ENCODE data around the gene TPBG. TPM values are rescaled to one million over a fixed set of nuclear protein-coding genes. Genes with fewer than 3 reads are reported as not detected.
A peak's percentile ranks its signal among the peaks of the same experiment; 100 is the strongest.
"Not testable (repeated sequence)": the region's sequence is repeated elsewhere in the genome, so short reads cannot be mapped to it uniquely, and the experiment has no call there.

Gene TPBG
- total and polyA plus RNA-seq, 8 donors = 2.8 to 13.6 (median 5.3) TPM

DNA sequence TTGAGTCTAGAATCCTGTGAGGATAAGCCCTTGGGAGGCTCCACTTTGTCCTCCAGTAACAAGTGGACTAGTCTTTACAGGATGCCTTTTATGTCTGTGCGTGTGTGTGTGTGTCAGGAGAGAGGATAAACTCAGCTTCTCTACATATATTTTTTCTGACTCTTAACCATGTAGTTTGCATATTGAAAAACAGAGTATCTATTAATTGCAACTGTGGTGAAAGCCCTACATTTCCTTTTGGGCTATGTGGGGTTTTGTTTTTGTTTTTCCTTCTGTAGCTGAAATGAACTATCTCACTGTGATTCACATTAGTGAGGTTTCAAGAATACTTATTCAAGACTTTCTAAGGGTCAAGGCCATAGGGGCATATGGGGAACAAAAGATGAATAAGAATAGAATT lies 17.7 kb downstream of the TPBG start:
- Histone ChIP-seq H3K9me3 (no peaks in the 10 kb centered on the region), H3K4me3 (no peak overlapping the region), H3K27me3 (no peaks in the 10 kb centered on the region), H3K27ac (no peak overlapping the region), H3K36me3 (no peaks in the 10 kb centered on the region), H3K4me1 (peaks cover 0 to 3% (median 0%) of the 10 kb centered on the region in 3 donors)
- WGBS, 2 donors = 93 to 96% methylated on average over 1 of the region's 1 CpG
- TF ChIP-seq, protein P1, sequence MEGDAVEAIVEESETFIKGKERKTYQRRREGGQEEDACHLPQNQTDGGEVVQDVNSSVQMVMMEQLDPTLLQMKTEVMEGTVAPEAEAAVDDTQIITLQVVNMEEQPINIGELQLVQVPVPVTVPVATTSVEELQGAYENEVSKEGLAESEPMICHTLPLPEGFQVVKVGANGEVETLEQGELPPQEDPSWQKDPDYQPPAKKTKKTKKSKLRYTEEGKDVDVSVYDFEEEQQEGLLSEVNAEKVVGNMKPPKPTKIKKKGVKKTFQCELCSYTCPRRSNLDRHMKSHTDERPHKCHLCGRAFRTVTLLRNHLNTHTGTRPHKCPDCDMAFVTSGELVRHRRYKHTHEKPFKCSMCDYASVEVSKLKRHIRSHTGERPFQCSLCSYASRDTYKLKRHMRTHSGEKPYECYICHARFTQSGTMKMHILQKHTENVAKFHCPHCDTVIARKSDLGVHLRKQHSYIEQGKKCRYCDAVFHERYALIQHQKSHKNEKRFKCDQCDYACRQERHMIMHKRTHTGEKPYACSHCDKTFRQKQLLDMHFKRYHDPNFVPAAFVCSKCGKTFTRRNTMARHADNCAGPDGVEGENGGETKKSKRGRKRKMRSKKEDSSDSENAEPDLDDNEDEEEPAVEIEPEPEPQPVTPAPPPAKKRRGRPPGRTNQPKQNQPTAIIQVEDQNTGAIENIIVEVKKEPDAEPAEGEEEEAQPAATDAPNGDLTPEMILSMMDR (IDR thresholded peaks at IDR 0.05) = no peak
- DNase-seq (no peak), FAIRE-seq (no peak), ATAC-seq (no peak)
- intact Hi-C loops (cut with DNase I) = no loop called here

DNA sequence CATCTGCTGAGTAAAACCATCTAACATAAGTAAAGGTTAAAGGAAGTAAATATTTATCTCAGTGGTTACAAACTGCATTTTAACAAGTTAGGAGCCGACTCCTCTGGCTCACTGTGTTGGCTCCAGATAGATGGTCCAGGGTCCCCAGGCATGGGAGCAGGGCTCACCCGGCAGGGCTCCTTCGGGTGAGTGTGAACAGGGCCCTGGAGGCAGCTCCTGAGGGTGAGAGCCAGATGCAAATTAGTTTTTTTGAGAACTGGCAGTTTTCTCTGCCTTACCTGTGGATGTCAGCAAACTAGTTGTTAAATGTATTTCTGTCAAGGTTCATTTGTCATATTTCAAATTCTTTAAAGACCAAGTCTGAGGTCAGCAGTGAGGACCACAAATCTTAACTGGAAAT lies 21.5 kb downstream of the TPBG start:
- no peak overlapping the region for H3K4me3 ChIP-seq
- 62 to 67% methylated on average over 3 of the region's 3 CpGs for WGBS, 2 donors
- FAIRE-seq = no peak

DNA sequence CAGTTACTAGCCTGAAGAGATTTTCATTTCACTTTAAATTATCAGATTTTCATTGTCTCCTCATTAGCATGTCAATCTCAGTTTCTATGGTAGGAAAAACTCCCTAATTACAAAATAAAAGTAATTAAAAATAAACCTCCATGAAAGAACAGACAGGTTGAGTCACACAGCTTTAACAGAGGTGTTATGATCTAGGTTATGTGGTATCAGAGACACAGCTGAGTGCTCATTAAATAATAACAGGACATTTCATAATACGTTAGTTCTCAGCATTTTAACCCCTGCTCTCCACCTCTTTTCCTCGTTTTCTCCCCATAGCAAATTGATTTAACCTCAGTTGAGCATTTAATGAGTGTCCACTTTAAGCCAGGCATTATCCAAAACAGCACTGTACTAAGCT lies 21.9 kb downstream of the TPBG start:
- Histone ChIP-seq H3K4me3 (no peak overlapping the region), H3K27ac (no peak overlapping the region), H3K36me3 (no peaks in the 10 kb centered on the region), H3K9me3 (no peaks in the 10 kb centered on the region), H3K4me1 (peaks cover 0 to 3% (median 0%) of the 10 kb centered on the region in 3 donors), H3K27me3 (no peaks in the 10 kb centered on the region)
- FAIRE-seq = no peak
- TF ChIP-seq, protein P1 (IDR thresholded peaks at IDR 0.05) = no peak
- ATAC-seq = peak in 2 of 4 donors; percentile 27 to 55
- intact Hi-C loops (cut with DNase I) = no loop called here
- 29 to 38% methylated on average over 2 of the region's 2 CpGs for WGBS, 2 donors
- no peak for DNase-seq

More for the DNA sequence above, 21.5 kb downstream of the TPBG start:
- no peak overlapping the region for H3K27ac ChIP-seq
- ATAC-seq = no peak
- H3K36me3 ChIP-seq = no peaks in the 10 kb centered on the region
- no peaks in the 10 kb centered on the region for H3K27me3 ChIP-seq
- DNase-seq = no peak
- intact Hi-C loops (cut with DNase I) = no loop called here
- peaks cover 0 to 3% (median 0%) of the 10 kb centered on the region in 3 donors for H3K4me1 ChIP-seq
- TF ChIP-seq, protein P1 (IDR thresholded peaks at IDR 0.05) = no peak
- H3K9me3 ChIP-seq = no peaks in the 10 kb centered on the region

DNA sequence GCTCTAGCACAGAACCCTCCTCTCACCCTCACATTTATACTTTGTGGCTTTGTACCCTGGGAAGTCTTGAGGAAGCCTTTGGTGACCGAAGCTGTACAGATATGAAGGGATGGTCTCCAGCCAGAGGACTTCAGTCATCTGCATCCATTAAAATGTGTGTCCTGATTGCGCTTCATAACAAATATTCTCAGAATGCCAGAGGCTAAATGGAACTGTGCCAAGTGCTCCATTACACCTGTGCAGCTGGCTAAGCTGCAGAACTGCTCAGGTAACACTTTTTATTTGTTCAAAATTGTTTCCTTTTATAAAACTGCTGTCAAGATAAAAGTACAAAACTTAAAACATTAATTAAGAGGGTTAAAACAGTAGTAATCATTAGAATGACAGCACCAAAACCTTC lies 22.3 kb downstream of the TPBG start:
- TF ChIP-seq, protein P1 (IDR thresholded peaks at IDR 0.05) = no peak
- intact Hi-C loops (cut with DNase I) = no loop called here
- H3K27me3 ChIP-seq = no peaks in the 10 kb centered on the region
- peak in 3 of 4 donors; percentile 50 to 69 (median 53) for ATAC-seq
- H3K9me3 ChIP-seq = no peaks in the 10 kb centered on the region
- H3K4me1 ChIP-seq = peaks cover 0 to 3% (median 0%) of the 10 kb centered on the region in 3 donors
- DNase-seq = peak in 2 of 6 donors; percentile 18 to 24
- WGBS, 2 donors = 34 to 43% methylated on average over 2 of the region's 2 CpGs
- no peaks in the 10 kb centered on the region for H3K36me3 ChIP-seq
- no peak overlapping the region for H3K4me3 ChIP-seq
- no peak overlapping the region for H3K27ac ChIP-seq
- FAIRE-seq = no peak

DNA sequence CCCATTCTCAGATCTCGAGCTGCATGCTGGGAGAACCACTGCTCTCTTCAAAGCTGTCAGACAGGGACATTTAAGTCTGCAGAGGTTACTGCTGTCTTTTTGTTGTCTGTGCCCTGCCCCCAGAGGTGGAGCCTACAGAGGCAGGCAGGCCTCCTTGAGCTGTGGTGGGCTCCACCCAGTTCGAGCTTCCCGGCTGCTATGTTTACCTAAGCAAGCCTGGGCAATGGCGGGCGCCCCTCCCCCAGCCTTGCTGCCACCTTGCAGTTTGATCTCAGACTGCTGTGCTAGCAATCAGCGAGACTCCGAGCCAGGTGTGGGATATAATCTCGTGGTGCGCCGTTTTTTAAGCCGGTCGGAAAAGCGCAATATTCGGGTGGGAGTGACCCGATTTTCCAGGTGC lies 31.2 kb downstream of the TPBG start:
- DNase-seq; H3K9me3 ChIP-seq; H3K36me3 ChIP-seq; H3K4me1 ChIP-seq; FAIRE-seq; H3K27me3 ChIP-seq; H3K27ac ChIP-seq; H3K4me3 ChIP-seq; intact Hi-C loops (cut with DNase I); ATAC-seq: not testable (repeated sequence)
- WGBS, 2 donors = 78 to 83% methylated on average over 13 to 14 of the region's 15 CpGs
